Putamen (tissue), 1 donor: ENCODE measurements around the gene EVI5L.
"Not testable (repeated sequence)": the region's sequence is repeated elsewhere in the genome, so short reads cannot be mapped to it uniquely, and the experiment has no call there.

Experiments used
- DNase-seq: peaks from one replicate; pipeline ENCODE4 v3.0.0-alpha.2; 2016; ENCODE audit warnings: low spot score

Gene EVI5L

DNA sequence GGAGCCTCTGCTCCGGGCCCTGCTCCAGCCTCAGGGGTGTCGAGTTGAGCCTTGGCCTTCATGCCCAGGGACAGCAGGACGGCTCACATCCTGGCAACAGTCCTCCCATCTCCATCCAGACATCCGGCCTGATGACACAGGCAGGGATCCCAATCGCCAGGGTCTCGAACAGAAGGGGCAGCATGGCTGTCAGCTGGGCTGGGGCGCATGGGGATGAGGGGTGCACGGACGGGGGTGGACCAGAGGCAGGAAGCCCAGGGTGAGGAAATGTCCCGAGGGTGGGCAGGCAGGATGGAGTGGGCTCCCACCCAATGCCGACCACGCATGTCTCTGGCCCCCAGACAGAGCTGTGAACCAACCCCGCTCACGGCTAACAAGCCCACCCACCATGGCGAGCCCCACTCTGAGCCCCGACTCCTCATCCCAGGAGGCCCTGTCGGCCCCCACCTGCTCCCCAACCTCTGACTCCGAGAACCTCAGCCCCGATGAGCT is 16.2 kb downstream of the EVI5L start:
- DNase-seq = no peak

DNA sequence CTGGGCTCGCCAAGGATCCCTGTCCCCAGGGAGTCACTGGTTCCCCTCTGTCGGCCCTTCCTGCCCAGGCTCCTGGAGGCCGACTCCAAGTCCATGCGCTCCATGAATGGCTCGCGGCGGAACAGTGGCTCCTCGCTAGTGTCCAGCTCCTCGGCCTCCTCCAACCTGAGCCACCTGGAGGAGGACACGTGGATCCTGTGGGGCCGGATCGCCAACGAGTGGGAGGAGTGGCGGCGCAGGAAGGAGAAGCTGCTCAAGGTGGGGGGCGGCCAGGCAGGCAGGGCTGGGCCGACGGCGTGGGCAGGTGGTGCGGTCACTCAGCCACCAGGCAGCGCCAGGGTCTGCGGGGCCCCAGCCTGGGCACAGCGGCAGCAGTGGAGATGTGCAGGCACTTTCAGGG is 17.6 kb downstream of the EVI5L start:
- DNase-seq = no peak

DNA sequence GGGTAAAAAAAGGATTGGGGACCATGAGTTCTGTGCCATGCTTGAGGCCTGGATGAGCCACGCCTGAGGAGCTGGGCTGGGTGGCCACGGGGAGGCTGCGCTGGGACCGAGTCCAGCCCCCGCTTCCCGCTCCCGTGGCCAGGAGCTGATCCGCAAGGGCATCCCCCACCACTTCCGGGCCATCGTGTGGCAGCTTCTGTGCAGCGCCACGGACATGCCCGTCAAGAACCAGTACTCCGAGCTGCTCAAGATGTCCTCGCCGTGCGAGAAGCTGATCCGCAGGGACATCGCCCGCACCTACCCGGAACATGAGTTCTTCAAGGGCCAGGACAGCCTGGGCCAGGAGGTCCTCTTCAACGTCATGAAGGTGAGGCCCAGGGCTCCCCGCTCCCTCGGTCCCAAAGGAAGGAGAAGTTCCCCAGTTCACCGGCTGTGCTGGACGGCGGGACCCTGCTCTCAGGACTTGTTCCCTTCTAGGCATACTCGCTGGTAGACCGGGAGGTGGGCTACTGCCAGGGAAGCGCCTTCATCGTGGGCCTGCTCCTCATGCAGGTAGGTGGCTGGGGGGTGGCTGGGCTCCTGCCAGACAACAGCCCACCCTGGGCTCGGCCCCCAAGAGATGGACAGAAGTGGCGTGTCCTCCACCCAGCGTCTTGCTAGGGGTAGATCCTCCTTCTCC is 18.9 kb downstream of the EVI5L start:
- DNase-seq = no peak

DNA sequence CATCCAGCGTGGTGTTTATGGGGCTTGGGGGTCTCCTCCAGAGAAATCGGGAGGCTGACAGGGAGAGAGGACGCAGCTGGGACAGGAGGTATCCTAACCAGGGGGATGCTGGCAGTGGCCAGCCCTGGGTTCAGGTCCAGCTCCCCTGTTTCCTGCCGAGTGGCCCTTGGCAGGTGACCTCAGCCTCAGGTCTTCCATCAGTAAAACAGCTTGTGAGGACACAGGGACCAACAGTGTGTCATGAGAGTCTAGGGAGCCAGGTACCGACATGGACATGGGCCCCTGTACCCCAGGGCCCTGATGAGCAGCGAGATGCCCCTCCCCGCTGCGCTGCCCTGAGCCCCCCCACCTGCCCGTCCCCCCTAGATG is 19.6 kb downstream of the EVI5L start:
- DNase-seq = no peak

DNA sequence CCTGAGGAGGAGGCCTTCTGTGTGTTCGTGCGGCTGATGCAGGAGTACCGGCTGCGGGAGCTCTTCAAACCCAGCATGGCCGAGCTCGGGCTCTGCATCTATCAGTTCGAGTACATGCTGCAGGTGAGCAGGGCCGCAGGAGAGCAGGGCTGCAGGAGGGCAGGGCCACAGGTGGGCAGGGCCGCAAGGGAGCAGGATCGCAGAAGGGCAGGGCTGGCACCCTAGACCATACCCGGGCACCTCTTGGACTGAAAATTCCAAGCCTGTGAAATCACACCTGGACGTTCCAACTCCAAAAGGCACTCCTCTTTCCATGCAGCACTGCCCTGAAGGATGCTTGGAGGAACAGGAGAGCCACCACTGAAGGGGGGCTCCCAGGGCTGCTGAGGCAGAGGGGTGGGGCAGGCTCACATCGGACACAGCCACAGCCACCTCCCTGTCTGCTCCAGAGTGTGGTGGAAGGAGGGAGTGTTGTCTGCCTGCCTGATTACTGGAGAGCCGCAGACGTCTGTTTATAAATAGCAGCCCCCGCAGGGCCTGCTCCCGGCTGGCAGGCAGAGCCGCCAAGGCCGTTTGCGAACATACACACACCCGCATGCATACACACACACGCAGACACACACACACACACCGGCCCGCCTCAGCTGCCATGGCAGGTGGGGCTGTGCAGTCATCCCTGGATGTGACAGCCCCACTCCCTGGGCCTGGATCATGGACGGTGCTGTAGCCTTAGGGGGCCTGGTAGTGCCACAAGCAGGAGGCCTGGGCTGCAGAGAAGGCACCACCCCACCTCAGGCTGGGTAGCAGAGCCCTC is 20.2 kb downstream of the EVI5L start:
- DNase-seq = no peak

DNA sequence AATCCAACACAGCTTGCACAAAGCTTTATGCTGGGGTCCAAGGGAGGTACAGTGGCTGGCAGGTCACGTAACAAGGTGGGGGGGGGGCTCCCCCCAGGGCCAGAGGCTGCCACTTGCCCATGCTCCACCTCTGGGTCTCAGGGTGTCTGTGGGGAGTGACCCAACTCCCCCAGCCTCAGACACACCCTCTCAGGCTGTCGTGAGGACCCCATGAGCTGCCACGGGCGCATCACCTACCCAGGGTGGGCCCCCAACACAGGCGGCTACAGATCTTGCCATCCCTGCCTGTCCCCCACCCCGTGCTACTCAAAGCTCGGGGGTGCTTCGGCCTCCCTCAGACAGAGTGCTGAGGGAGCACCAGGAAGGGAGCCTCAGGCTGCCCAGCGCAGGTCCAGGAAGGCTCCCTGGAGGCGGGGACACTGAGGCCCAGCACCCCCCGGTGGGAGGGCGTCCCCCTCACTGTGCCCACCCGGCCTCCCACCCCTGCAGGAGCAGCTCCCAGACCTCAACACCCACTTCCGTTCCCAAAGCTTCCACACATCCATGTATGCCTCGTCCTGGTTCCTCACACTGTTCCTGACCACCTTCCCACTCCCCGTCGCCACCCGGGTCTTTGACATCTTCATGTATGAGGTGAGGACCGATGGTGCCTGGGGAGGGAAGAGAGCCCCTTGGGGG is 21.1 kb downstream of the EVI5L start:
- DNase-seq = no peak

DNA sequence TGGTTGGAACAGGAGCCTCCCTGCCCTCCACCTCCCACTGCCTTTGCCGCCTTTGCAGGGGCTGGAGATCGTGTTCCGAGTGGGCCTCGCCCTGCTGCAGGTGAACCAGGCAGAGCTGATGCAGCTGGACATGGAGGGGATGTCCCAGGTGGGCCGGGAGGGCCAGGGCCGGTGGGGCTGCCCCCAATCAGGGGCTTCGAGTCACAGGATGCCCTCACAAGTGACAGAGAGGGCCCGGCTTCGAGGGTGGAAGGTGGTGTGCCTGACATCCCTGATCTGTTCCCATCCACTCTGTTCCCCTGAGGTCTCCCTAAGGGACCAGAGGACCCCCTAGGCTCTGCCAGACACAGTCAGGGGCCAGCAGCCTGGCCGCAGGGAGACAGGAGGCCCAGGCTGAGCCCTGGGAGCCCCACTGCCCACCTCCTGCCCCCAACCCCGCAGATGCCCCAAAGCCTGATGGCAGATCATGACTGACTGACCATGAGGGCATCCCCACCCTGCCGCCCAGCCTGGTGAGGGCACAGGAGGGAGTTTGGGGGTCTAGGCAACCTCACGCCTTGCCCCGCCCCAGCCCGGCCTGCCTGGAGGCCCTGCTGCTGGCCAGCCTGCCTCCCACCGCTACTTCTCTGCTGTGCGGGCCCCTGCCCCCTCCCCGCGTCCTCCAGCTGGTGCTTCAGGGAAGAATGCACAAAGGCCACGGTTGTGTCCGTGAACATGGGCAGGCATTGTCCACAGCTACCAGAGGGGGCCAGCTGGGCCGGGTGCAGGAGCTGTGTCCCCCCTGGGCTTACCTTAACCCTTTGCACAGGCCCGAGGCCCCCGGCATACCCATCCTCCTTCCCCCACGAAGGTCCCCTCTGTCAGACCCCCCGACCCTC is 21.8 kb downstream of the EVI5L start:
- peak; percentile 97 for DNase-seq

DNA sequence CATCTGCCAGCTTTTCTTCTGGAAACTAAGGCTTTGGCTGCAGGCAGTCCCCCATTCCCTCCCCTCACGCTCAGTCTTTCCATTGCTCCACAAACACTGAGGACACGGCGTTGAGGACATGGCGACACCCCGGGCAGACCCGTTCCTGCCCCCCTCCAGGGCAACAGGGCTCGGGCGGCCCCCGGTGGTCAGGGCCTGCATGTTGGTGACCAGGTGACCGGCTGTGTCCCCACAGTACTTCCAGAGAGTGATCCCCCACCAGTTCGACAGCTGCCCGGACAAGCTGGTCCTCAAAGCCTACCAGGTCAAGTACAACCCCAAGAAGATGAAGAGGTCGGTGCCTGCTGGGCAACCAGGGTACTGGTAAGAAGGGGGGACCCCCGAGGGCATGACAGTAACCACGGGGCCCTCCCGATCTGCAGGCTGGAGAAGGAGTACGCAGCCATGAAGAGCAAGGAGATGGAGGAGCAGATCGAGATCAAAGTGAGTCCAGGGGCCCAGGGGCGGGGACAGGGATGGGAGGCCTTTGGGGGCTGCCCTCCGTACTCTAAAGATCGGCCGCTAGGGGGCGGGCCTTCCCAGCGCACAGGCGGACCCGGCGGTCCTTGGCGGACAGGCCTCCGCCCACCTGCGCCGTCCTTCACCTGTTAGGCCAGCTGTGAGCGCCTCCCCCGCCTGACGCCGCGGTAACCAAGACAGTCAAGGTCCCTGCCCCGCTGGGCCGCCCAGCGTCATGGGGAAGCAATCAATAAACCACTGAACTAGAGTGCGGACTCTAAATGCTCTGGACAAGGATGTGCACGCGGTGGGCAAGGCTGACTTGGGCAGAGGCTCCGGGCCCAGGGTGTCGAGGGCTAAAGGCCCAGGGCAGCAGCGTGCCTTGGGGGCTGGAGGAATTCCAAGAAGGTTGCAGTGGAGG is 23.1 kb downstream of the EVI5L start:
- DNase-seq = no peak

DNA sequence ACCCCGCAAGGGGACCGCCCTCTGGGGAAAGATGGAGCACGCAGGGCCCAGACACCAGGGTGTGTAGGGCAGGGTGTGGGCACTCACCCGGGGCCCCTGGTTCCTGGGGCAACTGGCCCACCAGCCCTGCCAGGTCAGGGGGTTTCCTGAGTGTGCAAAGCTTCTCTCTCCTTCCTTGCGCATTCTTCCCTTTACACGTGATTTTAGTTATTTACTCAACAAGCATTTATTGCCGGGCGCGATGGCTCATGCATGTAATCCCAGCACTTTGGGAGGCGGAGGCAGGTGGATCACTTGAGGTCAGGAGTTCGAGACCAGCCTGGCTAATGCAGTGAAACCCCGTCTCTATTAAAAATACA is 23.7 kb downstream of the EVI5L start:
- no peak for DNase-seq

DNA sequence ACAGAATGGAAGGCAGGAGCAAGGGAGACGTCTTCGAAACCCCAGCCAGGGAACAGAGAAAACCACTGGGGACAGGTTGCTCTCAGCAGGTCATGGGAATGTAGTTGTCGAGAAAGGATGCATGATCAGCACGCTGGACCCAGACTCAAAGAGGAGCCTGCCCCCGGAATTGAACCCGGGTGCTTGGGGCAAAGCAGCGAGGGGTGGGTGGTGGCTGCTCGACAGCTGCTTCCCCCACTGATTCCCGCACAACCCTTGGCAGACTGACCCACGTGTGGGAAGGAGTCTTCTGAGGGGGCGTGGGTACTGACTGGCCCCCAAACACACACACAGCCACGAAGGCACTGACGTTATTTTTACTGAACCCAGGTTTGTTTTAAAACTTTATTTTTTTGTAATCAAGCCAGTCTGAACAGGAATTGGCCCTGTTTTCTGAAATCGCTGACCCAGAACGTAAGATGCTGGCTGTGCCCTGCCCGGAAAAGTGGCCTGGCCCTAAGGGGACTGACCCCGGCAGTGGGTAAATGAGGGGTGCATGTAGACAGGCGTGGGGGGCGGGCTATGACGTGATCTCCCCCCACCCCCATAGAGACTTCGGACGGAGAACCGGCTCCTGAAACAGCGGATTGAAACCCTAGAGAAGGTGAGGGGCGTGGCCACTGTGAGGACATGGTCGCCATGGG is 25.5 kb downstream of the EVI5L start:
- no peak for DNase-seq

DNA sequence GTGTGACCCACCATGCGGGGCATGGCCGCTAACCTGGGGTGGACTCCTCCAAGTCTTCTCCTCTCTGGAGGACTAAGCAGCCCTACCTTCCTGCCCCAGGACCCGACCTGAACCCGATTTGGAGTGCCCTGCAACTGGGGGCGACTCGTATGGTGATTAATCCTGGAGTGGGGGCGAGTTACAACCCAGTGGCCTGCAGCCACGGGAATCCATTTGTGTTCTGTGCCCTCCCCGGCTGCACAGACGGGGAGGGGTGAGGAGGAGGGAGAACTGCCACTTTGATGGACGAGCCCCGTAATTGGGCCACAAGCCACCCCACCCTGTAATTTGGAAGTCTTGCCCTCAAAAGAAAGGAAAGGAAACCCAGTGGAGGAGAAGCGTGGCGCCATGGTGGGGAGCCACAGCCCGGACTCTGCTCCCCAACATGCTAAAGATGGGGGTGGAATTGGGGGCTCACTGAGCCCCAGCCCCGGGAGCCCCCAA is 26.1 kb downstream of the EVI5L start:
- DNase-seq = no peak

DNA sequence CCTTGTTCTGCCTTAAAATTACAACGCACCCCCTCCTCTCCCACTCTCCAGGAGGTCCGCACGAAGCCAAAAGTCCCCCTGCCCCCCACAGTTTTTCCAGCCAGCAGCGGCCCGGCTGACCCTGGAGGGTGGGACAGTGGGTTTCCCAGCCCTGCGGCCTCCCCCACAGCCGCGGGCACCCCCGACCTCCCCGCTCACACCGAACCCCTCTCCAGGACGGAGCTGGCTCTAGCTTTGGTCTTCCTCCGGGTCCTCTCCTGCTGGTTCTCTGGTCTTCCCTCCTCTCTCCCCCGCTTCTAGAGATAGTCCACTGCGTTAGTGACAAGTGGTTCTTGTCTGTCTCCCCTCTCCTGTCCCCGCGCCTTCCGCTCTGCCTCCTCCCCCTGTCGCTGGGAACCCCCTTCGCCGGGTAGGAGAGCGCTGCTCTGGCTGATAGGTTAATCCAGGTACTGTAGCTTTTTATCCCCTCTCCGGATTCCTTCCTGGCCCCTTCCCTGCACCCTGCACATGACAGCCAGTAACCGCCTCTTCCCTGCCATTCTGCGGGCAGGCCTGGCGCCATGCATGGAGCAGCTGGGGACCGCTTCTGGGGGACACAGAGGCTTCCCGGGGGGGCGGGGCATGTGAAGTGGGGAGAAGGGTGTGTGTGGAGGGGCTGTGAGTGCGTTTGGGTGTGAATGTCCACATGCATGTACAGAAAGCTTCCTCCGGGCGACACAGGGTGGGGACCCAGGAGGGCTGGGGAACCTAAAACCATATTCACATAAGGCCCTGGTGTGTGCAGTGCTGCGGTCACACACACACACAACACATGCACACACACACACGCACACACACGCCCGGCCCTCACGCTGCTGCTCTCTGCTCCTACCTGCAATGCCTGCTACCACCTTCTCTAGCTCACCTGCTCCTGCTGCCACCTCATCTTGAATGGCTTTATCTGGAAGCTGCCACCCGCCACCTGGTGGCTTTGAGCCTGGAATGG is 27.0 kb downstream of the EVI5L start:
- no peak for DNase-seq

DNA sequence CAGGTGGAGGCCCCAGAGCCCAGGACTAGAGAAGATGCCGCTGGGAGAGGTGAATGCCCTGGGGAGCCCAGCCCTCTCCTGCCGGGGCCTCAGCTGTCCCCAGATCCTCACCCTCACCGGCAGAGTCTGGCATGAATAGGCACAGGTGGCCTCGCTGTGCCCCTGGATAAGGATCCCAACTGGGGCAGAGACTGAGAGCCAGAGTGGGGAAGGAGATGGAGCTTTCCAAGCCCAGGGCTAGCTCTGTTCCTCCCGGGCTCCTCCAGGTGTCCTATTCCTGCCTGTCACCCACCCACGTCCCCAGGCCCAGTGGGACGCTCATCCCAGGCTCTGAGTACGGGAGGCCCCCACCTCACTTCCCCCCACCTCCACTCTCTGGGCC is 27.7 kb downstream of the EVI5L start:
- no peak for DNase-seq

DNA sequence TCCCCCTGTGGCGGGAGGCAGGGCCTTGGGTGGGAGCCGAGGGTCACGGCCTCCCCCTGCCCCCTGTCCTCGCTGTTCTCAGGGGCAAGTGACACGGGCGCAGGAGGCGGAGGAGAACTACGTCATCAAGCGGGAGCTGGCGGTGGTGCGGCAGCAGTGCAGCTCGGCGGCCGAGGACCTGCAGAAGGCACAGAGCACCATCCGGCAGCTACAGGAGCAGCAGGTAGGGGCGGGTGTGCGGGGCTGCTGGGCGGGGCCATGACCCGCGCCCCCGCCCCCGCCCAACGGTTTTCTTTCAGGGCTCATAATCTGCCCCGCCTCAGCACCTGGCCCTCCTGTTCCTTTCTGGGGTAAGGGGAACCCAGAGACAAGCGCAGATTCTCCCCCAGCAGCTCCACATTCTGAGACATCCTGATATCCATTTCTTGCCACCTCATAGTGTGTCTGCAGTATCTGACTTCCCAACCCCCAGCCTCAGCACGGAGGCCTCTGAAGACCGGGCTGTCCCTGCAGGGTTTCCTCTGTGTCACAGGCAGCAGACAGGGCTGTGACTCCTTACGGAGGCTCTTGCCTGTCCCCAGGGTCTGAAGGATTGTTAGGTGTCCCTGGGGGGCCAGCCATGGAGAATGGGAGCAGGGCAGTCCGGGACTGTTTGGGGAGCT is 28.2 kb downstream of the EVI5L start:
- DNase-seq = no peak

DNA sequence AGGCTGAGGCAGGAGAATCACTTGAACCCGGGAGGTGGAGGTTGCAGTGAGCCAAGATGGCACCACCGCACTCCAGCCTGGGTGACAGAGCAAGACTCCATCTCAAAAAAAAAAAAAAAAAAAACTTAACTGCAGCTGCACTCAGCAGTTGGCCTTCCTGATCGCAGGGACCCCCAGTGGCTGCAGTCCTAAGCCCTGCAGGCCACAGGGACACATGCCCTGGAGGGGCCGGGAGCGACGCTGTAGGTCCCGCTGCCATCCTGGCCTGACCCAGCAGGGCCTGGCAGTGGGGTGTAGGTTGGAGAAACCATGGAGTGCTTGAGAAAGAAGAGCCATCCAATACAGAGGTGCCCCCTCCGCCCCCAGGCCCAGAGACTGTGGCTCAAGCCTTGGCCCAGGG is 29.1 kb downstream of the EVI5L start:
- not testable (repeated sequence) for DNase-seq

DNA sequence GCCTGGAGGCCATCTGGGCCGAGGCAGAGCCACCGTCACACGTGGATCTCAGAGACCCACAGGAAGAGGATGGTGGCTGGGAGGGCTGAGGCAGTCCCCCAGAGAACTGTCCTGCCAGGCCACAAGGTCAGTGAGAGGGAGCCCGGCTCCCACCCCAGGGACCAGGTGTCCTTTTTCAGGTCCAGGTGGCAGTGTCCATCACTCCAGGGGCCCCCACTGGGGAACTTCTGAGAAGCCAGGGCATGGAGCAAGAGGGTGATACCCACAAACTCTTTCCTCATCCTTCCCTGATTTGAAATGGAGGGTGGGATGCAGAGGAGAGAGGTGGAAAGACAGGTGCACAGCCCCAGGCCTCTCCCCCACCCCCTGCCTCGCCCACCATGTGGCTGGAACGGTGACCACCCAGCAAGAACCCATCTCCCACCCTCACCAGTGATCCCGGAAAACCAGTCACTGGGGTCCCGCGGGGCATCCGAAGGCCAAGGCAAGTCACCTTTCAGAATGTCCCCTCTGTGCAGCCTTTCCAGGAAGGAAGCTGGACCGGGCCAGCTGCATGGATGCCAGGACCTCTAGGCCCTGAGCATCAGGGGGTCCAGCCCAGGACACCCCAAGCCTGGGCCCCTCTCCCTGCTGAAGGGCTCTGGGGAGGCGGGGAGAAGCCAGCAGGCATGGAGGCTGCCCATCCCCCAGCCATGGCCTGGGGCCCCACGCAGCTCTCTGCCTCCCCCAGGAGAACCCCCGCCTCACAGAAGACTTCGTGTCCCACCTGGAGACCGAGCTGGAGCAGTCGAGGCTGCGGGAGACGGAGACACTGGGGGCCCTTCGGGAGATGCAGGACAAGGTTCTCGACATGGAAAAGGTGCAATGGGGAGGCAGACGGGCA is 30.1 kb downstream of the EVI5L start:
- DNase-seq = no peak
